Psoas muscle (tissue), 8 donors: Measurements from ENCODE around the gene REC114. TPM values are rescaled to one million over a fixed set of nuclear protein-coding genes. Genes with fewer than 3 reads are reported as not detected.
"Not testable (repeated sequence)": the region's sequence is repeated elsewhere in the genome, so short reads cannot be mapped to it uniquely, and the experiment has no call there.

Source experiments
- ATAC-seq, 4 donors: fragments of 200-7000 bp; cut with Tn5 transposase; one replicate each; pipeline ENCODE4 v1.9.1; 2020; ENCODE audit warnings: moderate library complexity in 3 of 4, mild to moderate bottlenecking in 2 of 4
- DNase-seq, 2 donors: peaks; one replicate each; pipeline ENCODE4 v3.0.0-alpha.2; 2020
- H3K27ac ChIP-seq: fragments of 200-600 bp; one replicate; pipeline ENCODE4 v1.8.0; 2022
- H3K27me3 ChIP-seq, 3 donors: fragments of 200-600 bp in 1 of 3; one replicate each; pipeline versions ENCODE4 v1.6.1 to v1.8.0; 2013 to 2022; ENCODE audit warnings: low read length in 2 of 3, mild to moderate bottlenecking in 2 of 3, moderate library complexity in 1 of 3; ENCODE audit not compliant: insufficient read depth in 3 of 3
- H3K36me3 ChIP-seq, 2 donors: fragments of 200-600 bp in 1 of 2; one replicate each; pipeline versions ENCODE4 v1.6.1 to v1.8.0; 2013 to 2022; ENCODE audit warnings: low read depth in 1 of 2, mild to moderate bottlenecking in 1 of 2, moderate library complexity in 1 of 2; ENCODE audit not compliant: insufficient read depth in 1 of 2
- H3K4me1 ChIP-seq: fragments of 200-600 bp; one replicate; pipeline ENCODE4 v1.8.0; 2022
- H3K4me3 ChIP-seq: fragments of 200-600 bp; one replicate; pipeline ENCODE4 v1.8.0; 2022; ENCODE audit warnings: mild to moderate bottlenecking
- H3K9me3 ChIP-seq: fragments of 200-600 bp; one replicate; pipeline ENCODE4 v1.8.0; 2022
- WGBS, 3 donors: extraction: QIAGEN DNeasy Blood & Tissue Kit; methylation state at CpG; one replicate each; pipeline versions ENCODE4 v1.1.6 to v1.1.7; 2013; 5-methylcytosine and 5-hydroxymethylcytosine counted together
- intact Hi-C, 2 donors: fragments of 100-400 bp; cut with DNase I; formaldehyde crosslinking; loops; one replicate each; pipeline versions ENCODE4 v1.11.0 to v1.14.2; 2022
- polyA plus RNA-seq, 3 donors: library from polyadenylated mRNA; stranded (reverse); fragments of 200-250 nt; gene quantifications; one replicate each; pipeline ENCODE4 v1.2.3, GENCODE V29; 2013
- total RNA-seq, 4 donors: library from RNA; stranded (reverse); fragmentation: NEBNext Ultra II Directional in 2 of 4; extraction: Animal tissue kit (Norgen Biotek cat#: 25700) in 2 of 4; gene quantifications; one replicate each; pipeline versions ENCODE4 v1.2.1 to v1.2.4, GENCODE V29; 2021 to 2023
- TF ChIP-seq, protein P1 (sequence below): fragments of 200-600 bp; IDR thresholded peaks from one replicate; pipeline ENCODE4 v1.8.0; 2022; ENCODE audit warnings: antibody characterized with exemption
- donor health status: healthy with polysubstance abuse.
- donor health status: DM: no; HTN: no; CAD: no; lungs with moderate emphysema.
- donor health status: Bipolar disorder and iron deficiency.
- donor health status: healthy.
- donor health status: DM: yes; HTN: yes; CAD: no.
- donor health status: DM: no; HTN: no; CAD: no.
- donor health status: DM: no; HTN: no; CAD: no.
- donor health status: DM: yes; HTN: yes; CAD: no.

REC114 gene
- total and polyA plus RNA-seq, 7 donors: not detected

DNA sequence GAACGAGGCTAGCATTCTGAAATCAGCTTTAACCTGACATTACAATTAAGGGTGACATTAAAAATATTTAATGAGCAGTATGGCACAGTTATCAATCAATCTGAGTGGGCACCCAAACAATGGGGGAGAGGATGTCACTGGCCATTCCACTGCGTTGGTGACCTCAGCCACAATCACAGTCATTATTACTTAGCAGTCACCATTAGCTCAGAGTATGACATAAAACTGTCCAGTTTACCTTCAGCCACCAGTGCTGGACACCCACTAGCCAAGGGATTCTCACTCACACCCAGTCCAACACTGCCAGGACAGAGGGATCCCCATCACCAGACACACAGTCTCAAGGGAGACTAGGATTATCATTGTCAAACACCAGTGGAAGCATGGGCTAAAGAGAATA is 17.5 kb upstream of the REC114 start:
- H3K36me3 ChIP-seq: no peaks in the 10 kb centered on the region
- H3K4me3 ChIP-seq: no peak overlapping the region
- ATAC-seq (no peak), DNase-seq (no peak)
- intact Hi-C loops: no loop called here
- TF ChIP-seq, protein P1, sequence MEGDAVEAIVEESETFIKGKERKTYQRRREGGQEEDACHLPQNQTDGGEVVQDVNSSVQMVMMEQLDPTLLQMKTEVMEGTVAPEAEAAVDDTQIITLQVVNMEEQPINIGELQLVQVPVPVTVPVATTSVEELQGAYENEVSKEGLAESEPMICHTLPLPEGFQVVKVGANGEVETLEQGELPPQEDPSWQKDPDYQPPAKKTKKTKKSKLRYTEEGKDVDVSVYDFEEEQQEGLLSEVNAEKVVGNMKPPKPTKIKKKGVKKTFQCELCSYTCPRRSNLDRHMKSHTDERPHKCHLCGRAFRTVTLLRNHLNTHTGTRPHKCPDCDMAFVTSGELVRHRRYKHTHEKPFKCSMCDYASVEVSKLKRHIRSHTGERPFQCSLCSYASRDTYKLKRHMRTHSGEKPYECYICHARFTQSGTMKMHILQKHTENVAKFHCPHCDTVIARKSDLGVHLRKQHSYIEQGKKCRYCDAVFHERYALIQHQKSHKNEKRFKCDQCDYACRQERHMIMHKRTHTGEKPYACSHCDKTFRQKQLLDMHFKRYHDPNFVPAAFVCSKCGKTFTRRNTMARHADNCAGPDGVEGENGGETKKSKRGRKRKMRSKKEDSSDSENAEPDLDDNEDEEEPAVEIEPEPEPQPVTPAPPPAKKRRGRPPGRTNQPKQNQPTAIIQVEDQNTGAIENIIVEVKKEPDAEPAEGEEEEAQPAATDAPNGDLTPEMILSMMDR: no peak
- WGBS, 3 donors: 53 to 70% (median 55%) methylated on average over 2 of the region's 2 CpGs
- H3K9me3 ChIP-seq: no peaks in the 10 kb centered on the region
- peaks cover 0 to 25% (median 2%) of the 10 kb centered on the region in 3 donors for H3K27me3 ChIP-seq
- H3K27ac ChIP-seq: no peak overlapping the region
- H3K4me1 ChIP-seq: no peaks in the 10 kb centered on the region

DNA sequence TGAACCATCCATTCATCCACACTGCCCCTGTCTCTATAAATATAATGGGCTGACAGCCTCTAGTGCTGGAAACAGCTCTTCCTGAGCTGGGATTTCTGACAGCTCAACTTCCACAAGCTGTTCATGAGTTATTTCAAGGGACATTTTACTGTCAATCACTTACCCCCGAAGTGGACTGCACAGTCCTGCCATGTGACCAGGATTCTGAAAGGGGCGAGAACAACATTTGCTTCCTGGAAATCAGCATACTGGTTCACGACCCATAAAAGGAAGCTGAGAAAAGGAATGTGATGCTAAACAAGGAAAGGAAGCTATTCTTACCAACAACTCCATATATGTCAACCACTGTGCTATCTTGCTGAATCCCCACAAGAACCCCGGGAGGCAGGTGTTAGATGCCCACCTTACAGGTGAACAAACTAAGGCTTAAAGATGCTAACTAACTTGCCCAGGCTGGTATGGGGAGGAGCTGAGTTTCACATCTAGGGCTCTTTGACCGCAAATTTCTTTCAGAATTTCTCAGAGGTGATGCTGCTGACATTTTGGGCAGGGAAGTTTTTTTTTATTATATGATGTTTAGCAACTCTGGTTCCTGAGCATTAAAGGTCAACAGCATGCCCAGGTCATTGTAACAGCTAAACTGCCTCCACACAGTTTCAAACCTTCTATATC is 16.5 kb upstream of the REC114 start:
- Histone ChIP-seq H3K4me1 (no peaks in the 10 kb centered on the region), H3K27me3 (peaks cover 0 to 20% (median 2%) of the 10 kb centered on the region in 3 donors), H3K4me3 (no peak overlapping the region), H3K9me3 (no peaks in the 10 kb centered on the region), H3K36me3 (no peaks in the 10 kb centered on the region), H3K27ac (no peak overlapping the region)
- TF ChIP-seq, protein P1: no peak
- intact Hi-C loops: no loop called here
- WGBS, 3 donors: 41 to 51% (median 45%) methylated on average over 5 of the region's 5 CpGs
- DNase-seq (no peak), ATAC-seq (no peak)

DNA sequence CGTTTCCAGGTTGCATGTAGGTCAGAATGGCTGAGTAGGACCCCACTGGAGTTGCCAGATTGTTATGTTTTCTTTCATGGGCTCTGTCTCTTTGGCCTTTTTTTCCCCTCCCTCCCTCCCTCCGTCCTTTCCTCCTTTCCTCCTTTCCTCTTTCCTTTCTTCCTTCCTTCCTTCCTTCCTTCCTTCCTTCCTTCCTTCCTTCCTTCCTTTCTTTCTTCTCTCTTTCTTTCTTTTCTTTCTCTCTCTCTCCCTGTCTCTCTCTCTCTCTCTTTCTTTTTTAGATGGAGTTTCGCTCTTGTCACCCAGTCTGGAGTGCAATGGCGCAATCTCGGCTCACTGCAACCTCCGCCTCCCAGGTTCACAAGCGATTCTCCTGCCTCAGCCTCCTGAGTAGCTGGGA is 11.6 kb upstream of the REC114 start:
- H3K4me1 ChIP-seq, H3K9me3 ChIP-seq, ATAC-seq, H3K27ac ChIP-seq, H3K4me3 ChIP-seq, intact Hi-C loops, DNase-seq, H3K36me3 ChIP-seq: not testable (repeated sequence)
- H3K27me3 ChIP-seq: peaks cover 0 to 35% (median 2%) of the 10 kb centered on the region in 3 donors
- 86 to 89% (median 89%) methylated on average over 7 of the region's 7 CpGs for WGBS, 3 donors

DNA sequence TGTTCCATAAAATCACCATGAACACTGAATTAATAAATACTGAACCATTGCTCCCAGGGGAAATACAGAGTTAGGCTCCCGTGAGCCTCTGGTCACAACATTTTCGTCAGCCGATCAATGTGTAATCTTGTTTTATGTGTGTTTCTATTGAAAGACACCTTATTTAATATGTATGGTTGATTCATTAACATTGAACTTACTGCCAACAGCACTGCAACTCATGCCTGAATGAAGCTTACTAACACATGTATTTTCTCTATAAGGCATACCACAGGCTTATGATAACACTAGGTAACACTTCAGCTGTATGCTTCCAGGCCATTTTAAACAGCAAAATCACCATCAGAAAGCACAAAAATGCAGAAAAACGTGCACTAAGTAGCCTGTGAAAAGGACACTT is 9.1 kb upstream of the REC114 start:
- H3K27ac ChIP-seq: no peak overlapping the region
- intact Hi-C loops: no loop called here

DNA sequence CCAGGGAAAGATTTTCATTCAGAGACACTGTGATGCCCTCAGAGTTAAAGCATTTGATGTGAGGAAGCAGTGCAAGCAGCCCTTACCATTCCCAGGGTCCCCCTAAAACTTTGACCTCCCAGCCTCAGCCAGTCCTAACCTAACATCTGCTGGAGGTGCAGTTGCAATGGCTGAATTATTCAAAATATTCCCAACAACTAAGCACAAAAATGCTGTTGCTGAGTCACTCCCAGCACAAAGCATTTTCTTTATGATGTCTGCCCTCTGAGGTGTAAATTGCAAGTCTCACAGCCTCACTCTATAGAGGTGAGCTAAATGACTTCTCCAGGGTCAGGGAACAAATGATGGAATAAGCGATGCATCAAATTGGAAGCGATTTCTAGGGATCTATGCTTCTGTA is 6.4 kb upstream of the REC114 start:
- ATAC-seq: no peak
- no peak overlapping the region for H3K27ac ChIP-seq

More for the DNA sequence above, 9.1 kb upstream of the REC114 start:
- DNase-seq (no peak), ATAC-seq (no peak)
- whole genome bisulfite sequencing, 3 donors: 71 to 75% (median 72%) methylated on average over 4 of the region's 4 CpGs
- Histone ChIP-seq H3K9me3 (no peaks in the 10 kb centered on the region), H3K4me1 (no peaks in the 10 kb centered on the region), H3K4me3 (no peak overlapping the region), H3K27me3 (peaks cover 2 to 47% (median 2%) of the 10 kb centered on the region in 3 donors), H3K36me3 (no peaks in the 10 kb centered on the region)
- TF ChIP-seq, protein P1: no peak

More for the DNA sequence above, 6.4 kb upstream of the REC114 start:
- peaks cover 0 to 48% (median 2%) of the 10 kb centered on the region in 3 donors for H3K27me3 ChIP-seq
- 83 to 87% (median 83%) methylated on average over 2 of the region's 2 CpGs for WGBS, 3 donors
- no peaks in the 10 kb centered on the region for H3K36me3 ChIP-seq
- no peaks in the 10 kb centered on the region for H3K9me3 ChIP-seq
- no peak overlapping the region for H3K4me3 ChIP-seq
- TF ChIP-seq, protein P1: no peak
- no peak for DNase-seq
- no peaks in the 10 kb centered on the region for H3K4me1 ChIP-seq
- intact Hi-C loops: no loop called here
